ENCODE data around the gene ASIC4.

ASIC4 gene

GRCh38 chr2:219551441-219552381, 37.4 kb downstream of the ASIC4 start:
- H3K27ac ChIP-seq (ENCODE audit: low read depth, low read length), result peak overlapping the region; percentile 48; the same call in 1 of the 2 replicates
- peak overlapping the region; percentile 73 for H3K9ac ChIP-seq (ENCODE audit: low read length)
- no peaks in the 10 kb centered on the region for H3K9me3 ChIP-seq (ENCODE audit: control insufficient read depth, insufficient read depth, low read depth, low read length)
- H3K27me3 ChIP-seq (ENCODE audit: control insufficient read depth, insufficient read depth, low read length), result peaks cover 28% of the 10 kb centered on the region
- peak overlapping the region; percentile 84 for H3K4me3 ChIP-seq (ENCODE audit: low read depth, low read length)
- H3K4me1 ChIP-seq (ENCODE audit: control insufficient read depth, insufficient read depth, low read length), result peaks cover 12% of the 10 kb centered on the region; the same call in 1 of the 2 replicates
- peaks cover 19% of the 10 kb centered on the region for H3K36me3 ChIP-seq (ENCODE audit: control insufficient read depth, insufficient read depth, low read length)

- Histone ChIP-seq H3K27me3 (ENCODE audit: control insufficient read depth, insufficient read depth, low read length) (peaks cover 28% of the 10 kb centered on the region), H3K36me3 (ENCODE audit: control insufficient read depth, insufficient read depth, low read length) (peaks cover 21% of the 10 kb centered on the region), H3K4me1 (ENCODE audit: control insufficient read depth, insufficient read depth, low read length) (peaks cover 12% of the 10 kb centered on the region; the same call in 1 of the 2 replicates), H3K9ac (ENCODE audit: low read length) (peak overlapping the region; percentile 73), H3K27ac (ENCODE audit: low read depth, low read length) (no peak overlapping the region), H3K9me3 (ENCODE audit: control insufficient read depth, insufficient read depth, low read depth, low read length) (no peaks in the 10 kb centered on the region), H3K4me3 (ENCODE audit: low read depth, low read length) (peak overlapping the region; percentile 84)
Observed at GRCh38 chr2:219552382-219553167, 38.3 kb downstream of the ASIC4 start.

- Histone ChIP-seq H3K4me3 (ENCODE audit: low read depth, low read length) (peak overlapping the region; percentile 84), H3K9me3 (ENCODE audit: control insufficient read depth, insufficient read depth, low read depth, low read length) (no peaks in the 10 kb centered on the region), H3K9ac (ENCODE audit: low read length) (peak overlapping the region; percentile 53), H3K36me3 (ENCODE audit: control insufficient read depth, insufficient read depth, low read length) (peaks cover 17% of the 10 kb centered on the region), H3K4me1 (ENCODE audit: control insufficient read depth, insufficient read depth, low read length) (peaks cover 12% of the 10 kb centered on the region; the same call in 1 of the 2 replicates), H3K27ac (ENCODE audit: low read depth, low read length) (no peak overlapping the region), H3K27me3 (ENCODE audit: control insufficient read depth, insufficient read depth, low read length) (peaks cover 28% of the 10 kb centered on the region)
Observed at GRCh38 chr2:219553168-219553417, 38.8 kb downstream of the ASIC4 start.

GRCh38 chr2:219553463-219553963, 39.2 kb downstream of the ASIC4 start:
- Histone ChIP-seq H3K4me3 (ENCODE audit: low read depth, low read length) (peak overlapping the region; percentile 84), H3K9me3 (ENCODE audit: control insufficient read depth, insufficient read depth, low read depth, low read length) (no peaks in the 10 kb centered on the region), H3K36me3 (ENCODE audit: control insufficient read depth, insufficient read depth, low read length) (peaks cover 14% of the 10 kb centered on the region), H3K27ac (ENCODE audit: low read depth, low read length) (no peak overlapping the region), H3K4me1 (ENCODE audit: control insufficient read depth, insufficient read depth, low read length) (peaks cover 12% of the 10 kb centered on the region; the same call in 1 of the 2 replicates), H3K9ac (ENCODE audit: low read length) (no peak overlapping the region), H3K27me3 (ENCODE audit: control insufficient read depth, insufficient read depth, low read length) (peaks cover 28% of the 10 kb centered on the region)

- H3K9me3 ChIP-seq (ENCODE audit: control insufficient read depth, insufficient read depth, low read depth, low read length), result no peaks in the 10 kb centered on the region
- no peak overlapping the region for H3K27ac ChIP-seq (ENCODE audit: low read depth, low read length)
- no peak overlapping the region for H3K4me3 ChIP-seq (ENCODE audit: low read depth, low read length)
- H3K9ac ChIP-seq (ENCODE audit: low read length), result no peak overlapping the region
- H3K36me3 ChIP-seq (ENCODE audit: control insufficient read depth, insufficient read depth, low read length), result peaks cover 20% of the 10 kb centered on the region
- peaks cover 28% of the 10 kb centered on the region for H3K27me3 ChIP-seq (ENCODE audit: control insufficient read depth, insufficient read depth, low read length)
- peaks cover 12% of the 10 kb centered on the region; the same call in 1 of the 2 replicates for H3K4me1 ChIP-seq (ENCODE audit: control insufficient read depth, insufficient read depth, low read length)
Observed at GRCh38 chr2:219554350-219554749, 40.1 kb downstream of the ASIC4 start.

- Histone ChIP-seq H3K4me1 (ENCODE audit: control insufficient read depth, insufficient read depth, low read length) (peaks cover 21% of the 10 kb centered on the region), H3K9me3 (ENCODE audit: control insufficient read depth, insufficient read depth, low read depth, low read length) (no peaks in the 10 kb centered on the region), H3K9ac (ENCODE audit: low read length) (no peak overlapping the region), H3K36me3 (ENCODE audit: control insufficient read depth, insufficient read depth, low read length) (peaks cover 21% of the 10 kb centered on the region), H3K27ac (ENCODE audit: low read depth, low read length) (no peak overlapping the region), H3K4me3 (ENCODE audit: low read depth, low read length) (no peak overlapping the region), H3K27me3 (ENCODE audit: control insufficient read depth, insufficient read depth, low read length) (peaks cover 22% of the 10 kb centered on the region)
Observed at GRCh38 chr2:219555956-219556355, 41.7 kb downstream of the ASIC4 start.

- Histone ChIP-seq H3K4me3 (ENCODE audit: low read depth, low read length) (no peak overlapping the region), H3K9ac (ENCODE audit: low read length) (no peak overlapping the region), H3K36me3 (ENCODE audit: control insufficient read depth, insufficient read depth, low read length) (peaks cover 21% of the 10 kb centered on the region), H3K4me1 (ENCODE audit: control insufficient read depth, insufficient read depth, low read length) (peaks cover 22% of the 10 kb centered on the region), H3K9me3 (ENCODE audit: control insufficient read depth, insufficient read depth, low read depth, low read length) (no peaks in the 10 kb centered on the region), H3K27ac (ENCODE audit: low read depth, low read length) (no peak overlapping the region), H3K27me3 (ENCODE audit: control insufficient read depth, insufficient read depth, low read length) (peaks cover 17% of the 10 kb centered on the region)
Observed at GRCh38 chr2:219556413-219556812, 42.1 kb downstream of the ASIC4 start.

GRCh38 chr2:219557320-219557719, 43.0 kb downstream of the ASIC4 start:
- no peak overlapping the region for H3K27ac ChIP-seq (ENCODE audit: low read depth, low read length)
- H3K4me3 ChIP-seq (ENCODE audit: low read depth, low read length), result no peak overlapping the region
- H3K4me1 ChIP-seq (ENCODE audit: control insufficient read depth, insufficient read depth, low read length), result peaks cover 30% of the 10 kb centered on the region
- no peaks in the 10 kb centered on the region for H3K9me3 ChIP-seq (ENCODE audit: control insufficient read depth, insufficient read depth, low read depth, low read length)
- H3K36me3 ChIP-seq (ENCODE audit: control insufficient read depth, insufficient read depth, low read length), result peaks cover 27% of the 10 kb centered on the region
- H3K9ac ChIP-seq (ENCODE audit: low read length), result no peak overlapping the region
- peaks cover 17% of the 10 kb centered on the region for H3K27me3 ChIP-seq (ENCODE audit: control insufficient read depth, insufficient read depth, low read length)

GRCh38 chr2:219557791-219558785, 43.8 kb downstream of the ASIC4 start:
- Histone ChIP-seq H3K27me3 (ENCODE audit: control insufficient read depth, insufficient read depth, low read length) (peaks cover 13% of the 10 kb centered on the region), H3K36me3 (ENCODE audit: control insufficient read depth, insufficient read depth, low read length) (peaks cover 35% of the 10 kb centered on the region)

More at GRCh38 chr2:219557791-219558785, 43.8 kb downstream of the ASIC4 start:
- no peak overlapping the region for H3K9ac ChIP-seq (ENCODE audit: low read length)
- no peak overlapping the region for H3K4me3 ChIP-seq (ENCODE audit: low read depth, low read length)
- H3K4me1 ChIP-seq (ENCODE audit: control insufficient read depth, insufficient read depth, low read length), result peaks cover 34% of the 10 kb centered on the region
- no peaks in the 10 kb centered on the region for H3K9me3 ChIP-seq (ENCODE audit: control insufficient read depth, insufficient read depth, low read depth, low read length)
- H3K27ac ChIP-seq (ENCODE audit: low read depth, low read length), result no peak overlapping the region

All from HUES6 (cell line).